Measurements from ENCODE around the gene PHAF1. TPM values are rescaled to one million over a fixed set of nuclear protein-coding genes. Genes with fewer than 3 reads are reported as not detected.
A peak's percentile ranks its signal among the peaks of the same experiment; 100 is the strongest.

The PHAF1 gene
- total and polyA plus RNA-seq, 10 donors = 5.5 to 44.0 (median 18.4) TPM

- H3K4me1 ChIP-seq = peaks cover 29 to 70% (median 55%) of the 10 kb centered on the region in 6 donors
- H3K36me3 ChIP-seq = no peaks in the 10 kb centered on the region
- H3K9me3 ChIP-seq = no peaks in the 10 kb centered on the region
- 74 to 94% (median 86%) methylated on average over 1 of the region's 1 CpG for WGBS, 5 donors
- intact Hi-C loops (cut with DNase I; ENCODE audit: low total_unique reads) = no loop called here
- peak overlapping the region in 7 of 8 donors; percentile 36 to 88 (median 82) for H3K27ac ChIP-seq
- peak overlapping the region in 5 of 8 donors; percentile 36 to 71 (median 46) for H3K4me3 ChIP-seq
- DNase-seq = no peak
- TF ChIP-seq POLR2AphosphoS5 (IDR thresholded peaks at IDR 0.05) = no peak
- no peak for TF ChIP-seq POLR2A (IDR thresholded peaks at IDR 0.05)
- peaks cover 0 to 95% (median 33%) of the 10 kb centered on the region in 7 donors for H3K27me3 ChIP-seq (replicated peaks in 1 of 7)
Measured at GRCh38 chr16:67173323-67173722, 63.6 kb downstream of the PHAF1 start.

DNA sequence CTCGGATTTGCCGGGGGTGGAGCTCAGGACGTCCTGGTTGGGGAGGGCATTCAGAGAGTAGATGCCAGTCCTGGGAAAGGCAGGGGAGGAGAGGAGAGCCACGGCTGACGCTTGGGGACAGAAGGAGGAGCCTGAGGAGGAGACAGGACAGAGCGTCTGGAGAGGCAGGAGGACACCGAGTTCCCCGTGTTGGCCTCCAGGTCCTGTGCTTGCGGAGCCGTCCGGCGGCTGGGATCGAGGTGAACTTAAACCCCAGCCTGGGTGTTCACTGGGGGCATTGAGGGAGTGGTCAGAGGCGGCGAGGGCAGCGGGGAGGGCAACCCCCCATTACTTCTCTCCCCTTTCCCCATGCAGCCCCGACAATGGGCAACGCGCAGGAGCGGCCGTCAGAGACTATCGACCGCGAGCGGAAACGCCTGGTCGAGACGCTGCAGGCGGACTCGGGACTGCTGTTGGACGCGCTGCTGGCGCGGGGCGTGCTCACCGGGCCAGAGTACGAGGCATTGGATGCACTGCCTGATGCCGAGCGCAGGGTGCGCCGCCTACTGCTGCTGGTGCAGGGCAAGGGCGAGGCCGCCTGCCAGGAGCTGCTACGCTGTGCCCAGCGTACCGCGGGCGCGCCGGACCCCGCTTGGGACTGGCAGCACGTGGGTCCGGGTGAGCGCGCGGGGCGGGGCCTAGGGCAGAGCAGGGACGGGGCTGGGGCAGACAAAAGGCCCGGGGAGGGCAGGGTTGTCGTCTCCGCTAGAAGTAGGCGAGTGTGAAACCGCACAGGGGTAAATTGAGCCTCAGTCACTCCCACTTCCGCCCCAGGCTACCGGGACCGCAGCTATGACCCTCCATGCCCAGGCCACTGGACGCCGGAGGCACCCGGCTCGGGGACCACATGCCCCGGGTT, 64.3 kb downstream of the PHAF1 start:
- peak overlapping the region; percentile 35 to 71 (median 42) for H3K4me3 ChIP-seq
- peaks cover 29 to 77% (median 59%) of the 10 kb centered on the region in 6 donors for H3K4me1 ChIP-seq
- peak; percentile 93 for DNase-seq
- H3K27me3 ChIP-seq (replicated peaks in 1 of 7) = peaks cover 0 to 95% (median 30%) of the 10 kb centered on the region in 7 donors
- 1 to 3% (median 1%) methylated on average over 16 to 71 of the region's 71 CpGs for WGBS, 5 donors
- H3K9me3 ChIP-seq = no peaks in the 10 kb centered on the region
- TF ChIP-seq, protein P1, sequence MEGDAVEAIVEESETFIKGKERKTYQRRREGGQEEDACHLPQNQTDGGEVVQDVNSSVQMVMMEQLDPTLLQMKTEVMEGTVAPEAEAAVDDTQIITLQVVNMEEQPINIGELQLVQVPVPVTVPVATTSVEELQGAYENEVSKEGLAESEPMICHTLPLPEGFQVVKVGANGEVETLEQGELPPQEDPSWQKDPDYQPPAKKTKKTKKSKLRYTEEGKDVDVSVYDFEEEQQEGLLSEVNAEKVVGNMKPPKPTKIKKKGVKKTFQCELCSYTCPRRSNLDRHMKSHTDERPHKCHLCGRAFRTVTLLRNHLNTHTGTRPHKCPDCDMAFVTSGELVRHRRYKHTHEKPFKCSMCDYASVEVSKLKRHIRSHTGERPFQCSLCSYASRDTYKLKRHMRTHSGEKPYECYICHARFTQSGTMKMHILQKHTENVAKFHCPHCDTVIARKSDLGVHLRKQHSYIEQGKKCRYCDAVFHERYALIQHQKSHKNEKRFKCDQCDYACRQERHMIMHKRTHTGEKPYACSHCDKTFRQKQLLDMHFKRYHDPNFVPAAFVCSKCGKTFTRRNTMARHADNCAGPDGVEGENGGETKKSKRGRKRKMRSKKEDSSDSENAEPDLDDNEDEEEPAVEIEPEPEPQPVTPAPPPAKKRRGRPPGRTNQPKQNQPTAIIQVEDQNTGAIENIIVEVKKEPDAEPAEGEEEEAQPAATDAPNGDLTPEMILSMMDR (IDR thresholded peaks at IDR 0.05 in 8 of 11, conservative IDR thresholded peaks at IDR 0.05 in 3 of 11) = peak in 7 of 11 experiments; percentile 13 to 41 (median 26)
- TF ChIP-seq POLR2A (IDR thresholded peaks at IDR 0.05) (no peak), POLR2AphosphoS5 (IDR thresholded peaks at IDR 0.05) (peak; percentile 72 to 89 (median 88))
- H3K27ac ChIP-seq = peak overlapping the region; percentile 36 to 88 (median 79)
- no peaks in the 10 kb centered on the region for H3K36me3 ChIP-seq
- intact Hi-C loops (cut with DNase I; ENCODE audit: low total_unique reads) = no loop called here

GRCh38 chr16:67174706-67175231, 65.0 kb downstream of the PHAF1 start:
- peaks cover 0 to 95% (median 23%) of the 10 kb centered on the region in 7 donors for H3K27me3 ChIP-seq (replicated peaks in 1 of 7)

GRCh38 chr16:67176662-67177061, 66.9 kb downstream of the PHAF1 start:
- H3K27me3 ChIP-seq (replicated peaks in 1 of 7) = peaks cover 0 to 76% (median 11%) of the 10 kb centered on the region in 7 donors
- intact Hi-C loops (cut with DNase I; ENCODE audit: low total_unique reads) = no loop called here
- H3K4me3 ChIP-seq = no peak overlapping the region
- TF ChIP-seq POLR2A (IDR thresholded peaks at IDR 0.05) (no peak), POLR2AphosphoS5 (IDR thresholded peaks at IDR 0.05) (no peak)
- TF ChIP-seq, protein P1 (IDR thresholded peaks at IDR 0.05 in 8 of 11, conservative IDR thresholded peaks at IDR 0.05 in 3 of 11) = no peak
- no peak overlapping the region for H3K27ac ChIP-seq
- no peaks in the 10 kb centered on the region for H3K9me3 ChIP-seq
- no peaks in the 10 kb centered on the region for H3K36me3 ChIP-seq
- DNase-seq = no peak
- peaks cover 19 to 51% (median 39%) of the 10 kb centered on the region in 6 donors for H3K4me1 ChIP-seq
- 91 to 95% (median 94%) methylated on average over 4 to 12 of the region's 12 CpGs for WGBS, 5 donors

More at GRCh38 chr16:67174706-67175231, 65.0 kb downstream of the PHAF1 start:
- Histone ChIP-seq H3K4me3 (peak overlapping the region in 7 of 8 donors; percentile 36 to 71 (median 43)), H3K4me1 (peaks cover 22 to 70% (median 53%) of the 10 kb centered on the region in 6 donors), H3K36me3 (no peaks in the 10 kb centered on the region), H3K9me3 (no peaks in the 10 kb centered on the region), H3K27ac (peak overlapping the region in 7 of 8 donors; percentile 36 to 88 (median 82))
- intact Hi-C loops (cut with DNase I; ENCODE audit: low total_unique reads) = no loop called here
- TF ChIP-seq, protein P1 (IDR thresholded peaks at IDR 0.05 in 8 of 11, conservative IDR thresholded peaks at IDR 0.05 in 3 of 11) = no peak
- TF ChIP-seq POLR2A (IDR thresholded peaks at IDR 0.05) = no peak
- TF ChIP-seq POLR2AphosphoS5 (IDR thresholded peaks at IDR 0.05) = no peak
- DNase-seq = no peak
- 30 to 52% (median 36%) methylated on average over 20 to 31 of the region's 31 CpGs for WGBS, 5 donors
